ENCODE results near the gene TRDN.
"Not testable (repeated sequence)": the region's sequence is repeated elsewhere in the genome, so short reads cannot be mapped to it uniquely, and the experiment has no call there.

The TRDN gene

GRCh38 chr6:123559816-123560215 lies 76.9 kb downstream of the TRDN start:
- DNase-seq, result not testable (repeated sequence)

GRCh38 chr6:123557474-123557873 lies 79.3 kb downstream of the TRDN start:
- not testable (repeated sequence) for DNase-seq

- DNase-seq, result no peak
These were observed 84.6 kb downstream of the TRDN start for GRCh38 chr6:123551939-123552707.

GRCh38 chr6:123550052-123550617 lies 86.6 kb downstream of the TRDN start:
- no peak for DNase-seq

DNA sequence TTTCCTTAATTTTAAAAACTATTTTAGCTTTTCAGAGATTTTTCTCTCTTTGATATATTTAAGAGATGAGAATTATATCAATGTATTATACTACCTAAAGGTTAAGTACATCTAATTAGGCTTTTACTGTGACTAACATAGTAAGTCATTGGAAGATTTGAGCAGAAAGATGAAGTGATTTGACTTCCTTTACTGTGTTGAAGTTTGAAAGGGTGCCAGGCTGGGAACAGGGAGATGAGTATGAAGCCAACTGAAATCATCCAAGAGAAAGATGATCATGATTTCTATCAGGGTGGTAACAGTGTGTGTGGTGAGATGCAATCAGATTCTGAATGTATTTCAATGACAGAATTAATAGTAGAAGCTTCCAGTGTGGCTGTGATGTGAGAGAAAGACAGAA lies 87.3 kb downstream of the TRDN start:
- no peak for DNase-seq

DNA sequence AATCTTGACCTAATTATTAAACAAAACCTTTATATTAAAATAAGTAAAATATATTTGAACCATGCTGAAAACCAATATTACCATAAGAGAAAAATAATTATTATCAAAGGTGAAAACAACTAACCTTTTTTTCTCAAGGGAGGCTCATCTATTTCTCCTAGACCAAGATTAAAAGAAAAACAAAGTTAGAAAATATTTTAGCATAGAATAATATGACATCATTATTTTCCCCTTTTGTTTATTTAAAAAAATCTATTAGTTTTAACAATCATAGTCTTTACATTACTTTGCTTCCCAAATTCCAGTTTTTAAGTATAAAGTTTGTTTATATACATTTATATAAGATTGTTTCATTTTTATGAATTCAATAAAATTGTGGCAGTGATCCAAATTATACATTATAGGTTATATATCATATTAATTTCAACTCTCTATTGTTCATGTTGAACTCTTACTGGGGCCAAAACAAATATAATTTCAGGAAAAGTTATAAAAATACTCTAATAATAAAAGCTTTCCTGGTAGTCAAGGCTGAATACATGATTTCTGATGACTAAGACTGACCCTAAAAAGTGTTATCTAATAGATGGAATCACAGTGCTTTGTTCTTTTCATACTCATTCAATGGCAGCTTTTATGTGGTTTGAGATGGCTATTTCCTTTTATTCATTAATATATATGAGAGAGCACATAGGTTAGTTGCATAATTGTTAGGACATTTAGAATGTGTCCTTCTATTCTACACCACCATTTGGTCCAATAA lies 89.4 kb downstream of the TRDN start:
- DNase-seq, result no peak

GRCh38 chr6:123546537-123546936 lies 90.2 kb downstream of the TRDN start:
- DNase-seq, result no peak

DNA sequence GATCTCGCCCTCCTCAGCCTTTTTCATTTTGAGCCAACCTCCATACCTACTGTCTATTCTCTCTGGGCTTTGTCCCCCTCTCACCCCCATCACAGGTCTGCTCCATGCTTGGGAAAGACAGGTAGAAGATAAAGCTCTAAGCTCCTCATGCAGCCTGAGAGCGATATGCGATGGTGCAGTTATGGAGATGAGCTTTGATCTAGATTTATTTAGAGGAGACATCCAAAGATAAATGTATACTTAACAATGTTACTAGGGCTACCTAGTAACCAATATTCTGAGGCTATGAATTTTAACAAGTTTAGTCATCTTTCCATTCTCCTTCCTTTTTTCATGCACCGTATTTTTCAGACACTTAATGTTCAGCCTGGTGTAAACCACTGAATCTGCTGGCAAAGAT lies 95.3 kb downstream of the TRDN start:
- no peak for DNase-seq

GRCh38 chr6:123533862-123534648 lies 102.7 kb downstream of the TRDN start:
- no peak for DNase-seq

DNA sequence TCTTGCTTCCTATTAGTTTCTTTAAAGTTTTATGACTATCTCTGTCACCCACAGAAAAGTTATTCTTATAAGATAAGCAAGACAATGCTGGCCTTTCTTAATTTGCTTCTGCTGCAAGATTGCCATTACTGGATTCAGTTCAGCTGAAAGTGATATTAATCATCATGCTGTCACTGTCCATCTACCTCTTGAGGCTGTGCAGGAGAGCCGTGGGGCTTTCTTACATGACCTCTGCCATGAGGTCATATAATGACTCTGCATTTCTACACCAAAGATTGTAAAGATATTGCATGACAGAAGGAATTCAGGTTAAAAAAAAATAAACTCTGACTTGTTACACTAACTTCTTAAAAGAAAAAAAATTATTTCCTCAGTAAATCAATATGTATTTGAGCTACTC lies 106.9 kb downstream of the TRDN start:
- no peak for DNase-seq

DNA sequence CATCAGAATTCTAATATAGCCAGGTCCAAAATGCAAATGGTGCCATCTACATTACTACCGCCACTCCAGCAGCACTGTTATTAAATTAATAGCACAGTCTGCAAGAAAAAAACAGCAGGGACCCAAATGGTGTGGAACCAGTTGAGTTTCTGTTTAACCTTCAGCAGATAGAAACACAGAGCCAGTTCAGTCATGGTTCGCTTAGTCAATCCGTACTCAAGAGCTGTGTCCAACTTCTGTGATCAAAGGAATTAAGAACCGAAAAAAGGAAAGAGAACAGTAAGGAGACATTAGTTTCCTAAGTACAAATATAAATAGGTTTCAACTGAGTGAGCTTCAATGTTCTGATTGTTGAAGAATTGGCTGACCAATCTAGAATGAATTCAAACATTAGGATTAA lies 107.7 kb downstream of the TRDN start:
- DNase-seq, result no peak

DNA sequence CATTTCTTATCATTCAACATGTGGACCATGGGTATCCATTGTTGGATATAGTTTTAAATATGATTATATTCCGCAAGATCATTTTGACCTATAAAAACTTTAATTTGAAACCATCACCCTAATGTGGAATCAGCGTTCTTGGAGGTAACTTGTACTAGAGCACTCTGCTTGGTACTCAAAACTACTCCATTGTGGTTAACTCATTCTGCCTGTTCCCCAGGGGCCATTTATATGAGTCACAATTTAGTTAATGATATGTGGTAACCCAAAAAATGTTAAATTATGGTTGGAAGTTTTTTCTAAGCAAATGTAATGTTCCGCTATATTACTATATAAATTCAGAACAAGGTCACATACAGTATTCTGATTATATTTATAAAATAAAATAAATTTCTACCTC lies 109.3 kb downstream of the TRDN start:
- no peak for DNase-seq

GRCh38 chr6:123526128-123526527 lies 110.6 kb downstream of the TRDN start:
- DNase-seq, result no peak

DNA sequence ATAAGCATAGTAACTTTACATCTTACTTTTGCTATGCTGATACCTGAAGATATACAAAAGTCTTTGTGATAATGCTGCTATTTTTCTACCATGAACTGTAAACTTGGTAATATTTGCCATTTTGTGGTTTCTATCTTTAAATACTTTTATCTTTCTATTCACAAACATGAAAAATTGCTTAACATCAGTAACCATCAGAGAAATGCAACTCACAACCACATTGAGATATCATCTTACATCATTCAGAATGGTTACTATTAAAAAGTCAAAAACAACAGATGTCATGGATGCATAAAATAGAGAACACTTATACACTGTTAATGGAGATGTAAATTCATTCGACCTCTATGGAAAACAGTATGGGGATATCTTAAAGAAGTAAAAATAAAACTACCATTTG lies 112.0 kb downstream of the TRDN start:
- DNase-seq, result no peak

- no peak for DNase-seq
These were observed 116.5 kb downstream of the TRDN start for GRCh38 chr6:123520217-123520616.

DNA sequence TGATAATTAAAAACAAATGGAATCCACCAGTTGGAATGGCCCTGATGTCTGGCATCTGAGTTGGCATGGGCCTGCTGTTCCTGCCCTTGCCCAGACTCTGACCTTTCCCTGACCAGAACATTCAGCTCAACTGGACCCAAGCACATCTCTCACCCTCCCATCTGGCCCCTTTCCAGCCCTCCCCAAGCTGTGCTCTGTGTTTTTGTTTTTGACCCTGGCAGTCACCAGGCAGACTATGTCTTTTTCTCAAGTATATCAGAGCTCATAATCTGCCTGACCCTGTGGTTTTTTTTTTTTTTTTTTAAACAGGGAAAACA lies 117.6 kb downstream of the TRDN start:
- DNase-seq, result no peak

DNA sequence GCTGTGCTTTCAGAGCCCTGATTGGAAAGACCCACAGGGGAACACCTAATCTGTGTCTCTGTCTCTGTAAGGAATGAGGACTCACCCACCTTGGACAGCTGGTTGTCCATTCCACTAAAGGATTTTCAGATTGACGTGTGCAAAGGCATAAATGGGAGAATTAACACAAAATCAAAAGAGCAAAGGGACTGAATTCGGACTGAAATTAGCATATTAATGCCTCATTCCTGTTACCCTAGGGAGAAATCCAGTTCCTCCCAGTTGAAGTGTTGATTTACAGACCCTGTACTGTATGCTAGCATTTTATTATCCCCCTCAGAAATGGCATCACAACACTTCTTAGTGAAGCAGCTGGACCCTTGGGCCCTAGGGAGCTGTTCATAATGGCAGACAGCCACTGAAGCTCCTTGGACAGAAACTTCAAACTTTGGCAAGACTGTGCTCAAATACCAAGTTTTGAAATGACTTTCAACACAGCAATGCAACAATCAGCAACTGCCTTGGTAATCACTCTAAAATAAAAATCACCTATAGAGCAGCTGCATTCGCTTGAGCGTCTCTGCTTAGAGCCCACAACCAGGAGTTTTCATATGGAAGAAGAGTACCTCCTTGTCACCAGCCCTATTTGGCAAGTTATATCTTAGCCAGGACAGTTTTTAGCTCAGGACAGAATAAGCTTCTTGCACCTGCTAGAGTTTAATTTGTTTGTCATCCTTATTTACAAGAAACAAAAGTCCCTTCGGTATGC lies 118.1 kb downstream of the TRDN start:
- no peak for DNase-seq

DNA sequence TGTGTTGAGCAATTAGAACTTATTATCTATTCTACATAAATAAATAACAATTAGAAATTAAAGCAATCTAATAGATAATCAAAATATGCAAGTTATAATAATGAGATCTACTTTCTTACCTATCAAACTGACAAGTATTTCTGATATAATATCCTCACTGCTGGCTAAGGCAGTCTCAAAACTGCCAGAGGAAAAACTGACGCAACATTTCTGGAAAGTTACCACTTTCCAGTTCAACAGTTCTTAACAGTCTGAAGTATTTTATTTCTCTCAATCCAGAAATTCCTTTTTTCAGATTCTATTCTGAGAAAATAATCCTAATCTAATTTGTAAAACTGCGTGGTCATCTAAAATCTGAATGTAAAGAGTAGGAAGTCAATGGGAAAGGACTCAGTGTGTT lies 121.0 kb downstream of the TRDN start:
- no peak for DNase-seq

GRCh38 chr6:123509112-123509511 lies 127.6 kb downstream of the TRDN start:
- no peak for DNase-seq

DNA sequence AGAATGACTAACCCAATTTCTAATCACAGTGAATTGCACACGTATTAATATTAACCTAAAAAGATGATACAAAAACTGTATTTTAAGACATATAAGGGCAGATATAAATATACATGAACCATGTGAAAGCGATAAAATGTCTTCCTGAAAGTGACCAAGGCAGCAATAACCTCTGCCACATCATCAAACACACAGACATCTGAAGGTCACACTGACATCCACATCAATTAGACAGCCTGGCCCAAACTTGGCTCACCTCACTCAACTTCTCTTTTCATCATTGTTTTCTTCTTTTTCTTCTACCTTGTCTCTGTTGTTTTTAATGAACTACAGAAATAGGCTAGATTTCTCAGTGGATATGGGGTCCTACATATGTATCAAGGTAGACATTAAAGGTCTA lies 128.5 kb downstream of the TRDN start:
- DNase-seq, result no peak

DNA sequence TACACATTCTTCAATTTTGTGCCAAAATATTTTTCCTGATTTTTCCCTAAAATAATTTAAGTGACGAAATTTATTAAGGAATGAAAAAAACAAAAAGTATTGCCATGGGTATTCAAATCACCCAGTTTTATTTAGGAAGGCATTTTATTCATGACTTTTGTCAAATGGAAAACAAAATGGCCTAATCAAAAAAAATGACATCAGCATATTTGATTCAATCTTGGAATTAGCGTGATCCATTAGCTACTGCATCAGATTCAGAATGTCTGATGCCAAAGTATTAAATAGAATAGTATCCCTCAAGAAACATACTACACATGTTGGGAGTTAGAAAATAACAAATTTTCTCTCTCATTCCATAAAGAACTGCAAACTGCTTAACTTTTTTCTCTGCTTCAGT lies 129.2 kb downstream of the TRDN start:
- DNase-seq, result no peak

DNA sequence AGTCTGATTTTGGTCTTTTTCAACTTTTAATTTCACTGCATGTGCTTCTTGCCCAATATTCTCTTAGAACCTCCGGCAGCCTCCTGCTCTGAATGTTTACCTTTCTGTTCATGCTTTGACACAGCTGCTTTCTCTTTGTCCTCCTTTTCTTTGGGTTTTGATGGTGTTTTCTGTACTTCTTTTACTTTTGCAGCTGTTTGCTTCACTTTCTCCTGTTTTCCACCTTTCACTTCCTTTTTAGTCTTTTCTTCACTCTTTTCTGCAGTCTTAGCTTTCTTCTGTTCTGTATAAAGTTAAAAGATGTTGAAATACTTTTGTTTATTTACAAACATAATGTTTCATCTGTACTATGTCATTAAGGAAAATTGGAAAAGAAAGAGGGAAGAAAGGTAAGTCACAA lies 133.1 kb downstream of the TRDN start:
- DNase-seq, result no peak

DNA sequence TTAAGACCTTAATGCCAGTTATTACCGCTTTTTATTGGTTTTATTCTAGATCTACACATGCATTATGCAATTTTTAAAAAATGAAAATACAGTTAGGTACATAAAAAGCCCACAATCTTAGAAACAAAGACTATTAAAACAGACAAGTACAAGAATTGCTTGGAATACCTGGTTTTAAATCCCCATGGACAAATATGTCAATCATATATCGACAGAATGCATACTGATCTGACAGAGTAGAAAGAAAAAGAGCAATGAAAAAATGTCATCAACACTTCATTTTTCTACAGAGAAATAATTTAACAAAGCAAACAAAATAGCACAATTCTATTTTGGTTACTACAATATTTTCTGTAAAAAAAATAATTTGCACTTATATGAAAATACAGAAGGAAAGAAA lies 139.7 kb downstream of the TRDN start:
- DNase-seq, result no peak

All from stimulated activated CD4-positive, alpha-beta T cell treated with anti-CD3 and anti-CD28 coated beads, Interleukin-4, amount 100 ng/mL, for 24 hours (primary cell).